DND-41 (cell line): ENCODE results near the gene CACNA1D.

Experiments used
- ATAC-seq: fragments of 200-7000 bp; cut with Tn5 transposase; 3 replicates; pipeline ENCODE4 v1.9.1; 2021; ENCODE audit warnings: low read depth; ENCODE audit not compliant: insufficient read depth
- DNase-seq: peaks from one replicate; pipeline ENCODE4 v3.0.0-alpha.2; 2020
- H2AFZ ChIP-seq: 2 replicates; pipeline ENCODE4 v1.6.0; 2012; ENCODE audit warnings: low read depth, low read length
- H3K27ac ChIP-seq: 2 replicates; pipeline ENCODE4 v1.5.1; 2012; ENCODE audit warnings: low read length, inconsistent platforms
- H3K27me3 ChIP-seq: fragments of 200-600 bp; sonication (generic); 2 replicates; pipeline ENCODE4 v1.6.0; 2012; ENCODE audit warnings: low read length, mild to moderate bottlenecking, inconsistent platforms; ENCODE audit not compliant: insufficient read depth, poor library complexity
- H3K36me3 ChIP-seq: 2 replicates; pipeline ENCODE4 v1.5.1; 2012; ENCODE audit warnings: low read length, inconsistent platforms; ENCODE audit not compliant: insufficient read depth
- H3K4me1 ChIP-seq: 2 replicates; pipeline ENCODE4 v1.5.1; 2012; ENCODE audit warnings: mild to moderate bottlenecking, low read length; ENCODE audit not compliant: insufficient read depth
- H3K4me2 ChIP-seq: 2 replicates; pipeline ENCODE4 v1.6.0; 2012; ENCODE audit warnings: mild to moderate bottlenecking, moderate library complexity, low read length, inconsistent platforms; ENCODE audit not compliant: insufficient read depth
- H3K4me3 ChIP-seq, 2 experiments: fragments of 200-600 bp in 1 of 2; shearing (Covaris generic) in 1 of 2; 2 replicates each; pipeline ENCODE4 v1.5.1; 2012 to 2016; ENCODE audit warnings: inconsistent platforms in 2 of 2, low read length in 2 of 2, mild to moderate bottlenecking in 2 of 2, low read depth in 1 of 2, moderate library complexity in 1 of 2
- H3K79me2 ChIP-seq: 2 replicates; pipeline ENCODE4 v1.6.0; 2012; ENCODE audit warnings: low read length, inconsistent platforms; ENCODE audit not compliant: insufficient read depth
- H3K9ac ChIP-seq: 2 replicates; pipeline ENCODE4 v1.6.0; 2012; ENCODE audit warnings: low read depth, mild to moderate bottlenecking, inconsistent platforms, low read length, moderate library complexity
- H3K9me3 ChIP-seq: 2 replicates; pipeline ENCODE4 v1.5.1; 2012; ENCODE audit warnings: low read length, moderate library complexity, mild to moderate bottlenecking, inconsistent platforms; ENCODE audit not compliant: insufficient read depth, severe bottlenecking
- H4K20me1 ChIP-seq: 2 replicates; pipeline ENCODE4 v1.6.0; 2012; ENCODE audit warnings: low read length; ENCODE audit not compliant: insufficient read depth
- EZH2 ChIP-seq: IDR thresholded peaks from 3 replicates; pipeline ENCODE4 v1.6.1; 2012; ENCODE audit warnings: borderline replicate concordance, low read depth, mild to moderate bottlenecking, moderate library complexity, low read length, inconsistent platforms; ENCODE audit not compliant: severe bottlenecking
- TF ChIP-seq, protein P1 (sequence below): IDR thresholded peaks from 2 replicates; pipeline ENCODE4 v1.5.1; 2012; ENCODE audit warnings: borderline replicate concordance, low read length, moderate library complexity, mild to moderate bottlenecking; ENCODE audit not compliant: poor library complexity, severe bottlenecking; ENCODE audit errors: extremely low read depth

Gene CACNA1D

DNA sequence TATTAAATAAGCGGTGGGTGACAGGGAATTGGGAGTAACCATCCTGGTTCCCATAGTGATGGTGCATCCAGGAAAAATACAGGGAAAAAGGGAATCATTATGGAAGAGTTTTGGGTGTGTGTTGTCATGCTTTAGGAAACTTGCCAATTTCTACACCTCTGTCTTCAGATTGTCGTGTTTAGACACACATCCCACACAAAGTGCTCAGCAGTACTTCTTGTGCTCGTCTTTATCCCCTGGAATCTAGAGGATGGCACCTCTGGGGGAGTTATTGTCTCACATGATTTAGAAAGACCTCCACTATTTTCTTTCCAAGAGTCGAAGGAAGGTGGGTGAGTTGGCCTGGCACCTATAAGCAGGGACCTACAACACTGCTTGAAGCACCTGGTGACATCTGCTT lies 35.8 kb downstream of the CACNA1D start:
- Histone ChIP-seq H3K4me2 (no peak overlapping the region), H3K27ac (no peak overlapping the region), H3K4me3 (no peak overlapping the region), H3K9me3 (no peaks in the 10 kb centered on the region), H2AFZ (no peak overlapping the region), H3K27me3 (peaks cover 8% of the 10 kb centered on the region), H3K4me1 (no peaks in the 10 kb centered on the region), H3K9ac (no peak overlapping the region), H3K79me2 (no peaks in the 10 kb centered on the region), H4K20me1 (no peaks in the 10 kb centered on the region), H3K36me3 (no peaks in the 10 kb centered on the region)
- no peak for TF ChIP-seq EZH2
- TF ChIP-seq, protein P1, sequence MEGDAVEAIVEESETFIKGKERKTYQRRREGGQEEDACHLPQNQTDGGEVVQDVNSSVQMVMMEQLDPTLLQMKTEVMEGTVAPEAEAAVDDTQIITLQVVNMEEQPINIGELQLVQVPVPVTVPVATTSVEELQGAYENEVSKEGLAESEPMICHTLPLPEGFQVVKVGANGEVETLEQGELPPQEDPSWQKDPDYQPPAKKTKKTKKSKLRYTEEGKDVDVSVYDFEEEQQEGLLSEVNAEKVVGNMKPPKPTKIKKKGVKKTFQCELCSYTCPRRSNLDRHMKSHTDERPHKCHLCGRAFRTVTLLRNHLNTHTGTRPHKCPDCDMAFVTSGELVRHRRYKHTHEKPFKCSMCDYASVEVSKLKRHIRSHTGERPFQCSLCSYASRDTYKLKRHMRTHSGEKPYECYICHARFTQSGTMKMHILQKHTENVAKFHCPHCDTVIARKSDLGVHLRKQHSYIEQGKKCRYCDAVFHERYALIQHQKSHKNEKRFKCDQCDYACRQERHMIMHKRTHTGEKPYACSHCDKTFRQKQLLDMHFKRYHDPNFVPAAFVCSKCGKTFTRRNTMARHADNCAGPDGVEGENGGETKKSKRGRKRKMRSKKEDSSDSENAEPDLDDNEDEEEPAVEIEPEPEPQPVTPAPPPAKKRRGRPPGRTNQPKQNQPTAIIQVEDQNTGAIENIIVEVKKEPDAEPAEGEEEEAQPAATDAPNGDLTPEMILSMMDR = no peak
- ATAC-seq = no peak
- no peak for DNase-seq

DNA sequence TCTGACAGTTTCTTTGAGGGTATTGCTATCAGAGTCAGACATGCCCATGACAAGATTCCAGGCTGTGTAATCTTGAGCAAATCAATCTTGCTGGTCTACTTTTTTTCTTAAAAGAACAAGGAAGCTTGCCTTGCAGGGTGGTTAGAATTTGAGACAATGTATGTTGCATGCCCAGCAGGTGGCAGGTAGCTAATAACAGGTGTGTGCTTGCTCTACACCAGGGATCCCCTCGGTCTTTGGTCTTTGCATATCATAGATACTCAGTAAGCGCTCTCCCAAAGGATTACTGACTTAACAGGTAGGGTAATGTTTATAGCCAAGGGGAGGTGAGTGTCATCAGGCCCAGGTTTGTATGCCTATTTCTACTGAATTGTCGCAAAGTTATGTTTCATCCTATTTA lies 37.3 kb downstream of the CACNA1D start:
- Histone ChIP-seq H3K36me3 (no peaks in the 10 kb centered on the region), H3K4me2 (no peak overlapping the region), H3K27ac (no peak overlapping the region), H3K79me2 (no peaks in the 10 kb centered on the region), H4K20me1 (no peaks in the 10 kb centered on the region), H3K9ac (no peak overlapping the region), H3K4me3 (no peak overlapping the region), H3K4me1 (no peaks in the 10 kb centered on the region), H2AFZ (no peak overlapping the region), H3K27me3 (peaks cover 15% of the 10 kb centered on the region), H3K9me3 (no peaks in the 10 kb centered on the region)
- no peak for TF ChIP-seq EZH2
- TF ChIP-seq, protein P1 = no peak
- ATAC-seq (no peak), DNase-seq (no peak)

DNA sequence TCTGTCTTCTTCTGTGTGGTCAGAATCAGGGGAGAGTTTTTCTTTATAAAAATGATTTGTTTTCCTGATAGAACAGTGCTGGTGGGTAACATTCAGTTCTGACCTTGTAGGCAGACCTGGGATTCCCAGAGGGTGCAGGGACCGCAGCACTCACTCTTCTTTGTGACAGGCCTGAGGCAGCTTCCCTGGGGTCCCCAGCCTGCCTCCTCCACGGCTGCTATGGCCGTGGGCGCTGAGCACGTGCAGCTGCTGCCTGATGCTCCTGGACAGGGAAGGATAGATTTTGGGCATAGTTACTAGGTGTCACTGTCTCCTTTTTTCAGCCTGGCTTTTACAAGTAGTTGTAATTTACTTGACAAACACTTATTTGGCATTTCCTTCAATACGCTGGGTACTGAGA lies 39.1 kb downstream of the CACNA1D start:
- no peaks in the 10 kb centered on the region for H4K20me1 ChIP-seq
- no peaks in the 10 kb centered on the region for H3K36me3 ChIP-seq
- no peak overlapping the region for H3K27ac ChIP-seq
- no peak overlapping the region for H3K4me3 ChIP-seq
- no peak overlapping the region for H3K9ac ChIP-seq
- no peak overlapping the region for H2AFZ ChIP-seq
- DNase-seq = no peak
- no peak for ATAC-seq
- peaks cover 15% of the 10 kb centered on the region for H3K27me3 ChIP-seq
- no peaks in the 10 kb centered on the region for H3K79me2 ChIP-seq
- H3K4me2 ChIP-seq = no peak overlapping the region
- H3K4me1 ChIP-seq = no peaks in the 10 kb centered on the region
- no peaks in the 10 kb centered on the region for H3K9me3 ChIP-seq
- TF ChIP-seq, protein P1 = no peak
- TF ChIP-seq EZH2 = no peak

DNA sequence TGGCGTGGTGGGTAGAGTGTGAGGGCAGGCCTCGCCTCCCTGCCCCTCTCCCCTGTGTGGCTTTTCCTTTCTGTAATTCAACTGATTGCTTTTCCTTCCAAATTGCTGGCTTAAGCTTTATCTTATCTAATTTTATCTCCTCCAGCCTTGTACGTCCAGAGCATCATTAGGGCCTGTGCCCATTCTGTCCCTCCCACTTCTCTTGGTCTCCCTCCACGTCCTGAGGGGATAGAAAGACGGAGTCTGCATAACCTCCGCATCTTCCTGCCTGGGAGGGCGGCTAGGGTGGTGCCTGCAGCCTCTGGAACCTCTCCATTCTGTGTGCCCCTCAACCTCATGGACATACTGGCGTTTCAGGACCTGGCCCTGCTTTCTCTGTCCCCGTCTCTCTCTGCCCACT lies 39.8 kb downstream of the CACNA1D start:
- H2AFZ ChIP-seq = no peak overlapping the region
- H3K27me3 ChIP-seq = peaks cover 15% of the 10 kb centered on the region
- H3K9me3 ChIP-seq = no peaks in the 10 kb centered on the region
- no peak overlapping the region for H3K4me3 ChIP-seq
- no peak overlapping the region for H3K9ac ChIP-seq
- H3K27ac ChIP-seq = no peak overlapping the region
- no peak overlapping the region for H3K4me2 ChIP-seq
- H3K36me3 ChIP-seq = no peaks in the 10 kb centered on the region
- DNase-seq = no peak
- no peaks in the 10 kb centered on the region for H3K79me2 ChIP-seq
- ATAC-seq = no peak
- no peaks in the 10 kb centered on the region for H4K20me1 ChIP-seq
- no peaks in the 10 kb centered on the region for H3K4me1 ChIP-seq
- TF ChIP-seq EZH2 = no peak
